Stimulated activated CD8-positive, alpha-beta memory T cell treated with anti-CD3 and anti-CD28 coated beads, Interleukin-4, amount 100 ng/mL, for 4 hours (primary cell): ENCODE results near the gene TBC1D16.

Experiments
- DNase-seq, 2 donors: peaks; one replicate each; pipeline ENCODE4 v3.0.0-alpha.2; 2020; ENCODE audit warnings: low read depth in 2 of 2, low spot score in 1 of 2

The TBC1D16 gene

DNA sequence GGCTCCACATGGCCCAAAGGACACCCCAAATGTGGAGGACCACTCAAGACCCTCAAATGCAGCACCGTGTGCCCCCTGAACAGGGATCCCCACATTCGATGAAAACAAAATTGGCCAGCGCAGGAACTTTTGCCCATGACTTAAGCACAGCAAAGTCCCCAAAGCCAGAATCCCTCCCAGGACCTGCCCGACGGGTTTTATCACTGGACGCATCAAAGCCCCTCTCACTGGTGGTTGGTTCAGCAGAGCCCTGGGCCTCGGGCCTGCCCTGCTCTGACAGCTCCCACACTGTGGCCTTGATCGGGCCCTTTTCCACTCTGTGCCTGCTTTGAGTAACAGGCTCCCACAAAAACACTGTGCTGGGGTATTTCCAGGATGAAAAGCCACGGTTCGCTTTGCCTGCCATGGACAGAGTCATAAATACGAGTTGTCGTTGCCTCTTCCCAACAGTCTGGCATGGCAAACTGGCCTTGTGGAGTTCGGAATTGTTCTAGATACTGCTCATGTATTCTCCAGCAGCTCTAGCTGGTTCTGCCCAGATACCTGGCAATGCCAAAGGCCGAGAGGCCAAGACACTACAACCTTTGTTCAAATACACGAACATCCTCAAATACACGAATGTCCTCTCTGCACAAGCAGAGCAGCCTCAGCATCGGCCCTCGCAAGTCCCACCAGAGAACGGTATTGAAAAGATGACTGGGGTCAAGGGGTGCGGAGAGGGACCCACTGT is 46.4 kb downstream of the TBC1D16 start:
- DNase-seq: no peak

DNA sequence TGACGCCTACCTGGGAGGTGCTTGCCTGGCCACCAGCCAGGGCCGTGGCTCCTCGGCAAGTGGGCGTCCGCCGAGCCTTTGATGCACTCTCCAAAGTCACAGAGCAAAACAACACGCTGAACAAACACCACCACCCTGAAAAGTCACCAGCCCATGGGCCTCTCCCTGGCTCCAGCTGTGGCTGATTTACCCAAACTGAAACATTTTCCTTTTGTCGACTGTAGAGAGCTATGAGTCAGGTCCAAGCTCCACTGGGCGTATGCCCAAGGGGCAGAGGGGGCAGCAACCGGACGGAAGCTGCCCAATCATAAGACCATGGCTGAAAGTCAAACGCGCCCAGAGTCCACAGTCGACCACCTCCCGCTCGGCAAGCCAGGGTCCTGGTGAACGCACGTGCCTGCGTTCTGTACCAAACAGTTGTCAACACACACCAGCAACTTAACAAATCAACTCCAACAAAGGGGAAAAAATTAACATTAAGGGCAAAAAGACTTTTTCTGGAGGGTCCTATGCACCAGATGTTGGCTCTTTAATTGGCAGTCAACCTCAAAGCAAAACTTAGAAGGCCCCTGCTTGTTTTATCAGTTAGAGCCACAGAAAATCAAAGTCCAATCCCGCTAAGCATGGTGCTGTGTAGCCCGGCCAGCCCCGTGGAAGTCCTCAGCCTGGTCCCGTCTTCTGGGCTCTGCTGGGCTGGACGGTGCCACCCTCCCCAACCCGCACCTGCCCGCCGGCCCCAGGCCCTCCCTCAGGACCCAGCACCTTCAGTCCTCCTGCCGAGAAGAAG is 47.3 kb downstream of the TBC1D16 start:
- no peak for DNase-seq

DNA sequence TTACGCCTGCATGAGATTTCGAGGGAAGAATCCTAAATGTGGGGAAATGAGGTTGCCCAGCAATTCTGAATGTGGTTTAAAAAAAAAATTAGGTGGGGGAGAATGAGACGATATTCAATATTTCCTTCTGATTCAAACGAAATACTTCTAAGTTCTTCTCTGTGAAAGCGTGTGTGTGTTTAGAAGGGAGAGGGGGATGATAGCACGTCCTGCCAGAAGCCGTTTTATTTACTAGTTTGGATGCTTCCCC is 47.8 kb downstream of the TBC1D16 start:
- DNase-seq: no peak

DNA sequence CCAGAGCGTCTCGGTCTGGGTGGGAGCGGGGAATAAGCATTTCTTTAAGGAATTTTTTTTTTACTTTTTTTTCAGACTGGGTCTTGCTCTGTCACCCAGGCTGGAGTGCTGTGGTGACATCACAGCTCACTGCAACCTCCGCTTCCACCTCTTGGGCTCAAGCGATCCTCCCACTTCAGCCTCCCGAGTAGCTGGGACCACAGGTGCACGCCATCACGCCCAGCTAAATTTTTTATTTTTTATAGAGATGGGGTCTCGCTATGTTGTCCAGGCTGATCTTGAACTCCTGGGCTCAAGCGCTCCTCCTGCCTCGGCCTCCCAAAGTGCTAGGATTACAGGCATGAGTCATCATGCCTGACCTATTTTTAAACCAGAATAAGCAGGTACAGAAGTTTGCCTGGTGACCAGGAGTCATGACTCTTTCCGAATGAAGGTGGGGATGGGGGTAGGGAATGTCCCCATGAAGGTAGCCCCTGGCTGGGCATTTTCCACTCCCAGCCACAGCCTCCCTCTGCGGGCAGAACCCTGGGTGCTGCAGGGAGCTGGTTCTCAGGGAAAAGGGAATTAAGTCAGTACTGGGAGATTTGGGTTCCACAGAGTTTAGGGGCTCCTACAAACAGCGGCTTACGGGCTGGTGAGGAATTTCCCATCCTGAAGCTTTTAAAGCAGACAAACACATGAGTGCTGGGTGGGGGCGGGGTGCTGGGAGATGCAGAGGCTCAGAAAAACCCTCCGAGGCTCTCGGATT is 48.3 kb downstream of the TBC1D16 start:
- DNase-seq: no peak

DNA sequence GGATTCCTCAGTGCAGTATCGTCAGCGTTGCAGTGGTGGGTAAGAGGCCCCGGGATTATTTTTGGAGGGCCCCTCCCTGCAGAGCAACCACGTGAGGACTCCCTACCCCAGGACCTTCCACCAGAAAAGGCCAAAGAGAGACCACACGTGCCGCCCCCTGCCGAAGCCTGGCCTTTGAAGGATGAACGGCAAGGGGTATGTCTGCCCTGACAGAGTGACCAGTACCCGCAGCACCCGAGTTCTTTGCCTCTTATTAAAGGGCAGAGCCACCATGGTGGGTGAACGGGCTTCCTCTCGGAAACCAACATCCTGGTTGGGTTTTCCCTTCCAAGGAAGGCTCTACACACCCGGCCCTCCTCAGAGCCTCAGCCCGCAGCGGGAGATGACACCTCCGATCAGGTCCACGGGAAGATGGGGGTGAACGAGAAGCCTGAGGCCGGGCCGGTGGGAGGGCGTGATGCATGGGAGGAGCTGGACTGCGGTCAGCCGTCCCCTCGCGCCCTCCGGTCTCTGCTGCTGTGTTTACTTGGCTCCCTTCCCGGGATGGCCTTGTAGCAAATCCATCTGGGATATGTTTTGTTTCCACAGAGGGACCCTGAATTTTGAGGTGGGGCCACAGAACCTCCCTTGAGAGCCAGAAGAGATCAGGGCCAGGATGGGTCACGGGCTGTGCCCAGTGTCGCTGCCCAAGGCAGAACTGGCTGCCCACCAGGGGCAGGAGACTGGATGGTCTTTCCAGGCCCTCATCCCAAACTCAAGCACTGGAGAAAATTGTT is 49.1 kb downstream of the TBC1D16 start:
- DNase-seq: no peak

DNA sequence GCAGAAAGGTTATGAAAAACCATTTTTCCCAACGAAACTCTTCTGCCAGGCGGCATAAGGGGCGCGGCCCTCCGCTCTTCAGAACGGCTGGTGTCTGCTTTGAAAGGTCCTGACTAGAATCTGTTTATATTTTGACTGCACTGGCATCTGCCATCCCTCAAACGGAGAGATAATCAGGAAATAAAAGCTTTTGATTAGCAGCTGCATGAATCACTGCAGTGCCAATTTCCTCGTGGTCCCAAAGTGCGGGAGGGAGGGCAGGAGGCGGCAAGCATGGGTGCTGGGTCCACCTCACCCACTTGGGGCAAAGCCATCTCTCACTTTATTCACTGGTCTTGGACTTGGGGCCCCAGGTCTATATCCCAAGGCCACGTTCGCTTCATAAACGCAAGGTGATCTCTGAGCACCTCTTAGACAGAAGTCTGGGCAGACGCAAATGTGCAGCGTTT is 49.7 kb downstream of the TBC1D16 start:
- DNase-seq: no peak

DNA sequence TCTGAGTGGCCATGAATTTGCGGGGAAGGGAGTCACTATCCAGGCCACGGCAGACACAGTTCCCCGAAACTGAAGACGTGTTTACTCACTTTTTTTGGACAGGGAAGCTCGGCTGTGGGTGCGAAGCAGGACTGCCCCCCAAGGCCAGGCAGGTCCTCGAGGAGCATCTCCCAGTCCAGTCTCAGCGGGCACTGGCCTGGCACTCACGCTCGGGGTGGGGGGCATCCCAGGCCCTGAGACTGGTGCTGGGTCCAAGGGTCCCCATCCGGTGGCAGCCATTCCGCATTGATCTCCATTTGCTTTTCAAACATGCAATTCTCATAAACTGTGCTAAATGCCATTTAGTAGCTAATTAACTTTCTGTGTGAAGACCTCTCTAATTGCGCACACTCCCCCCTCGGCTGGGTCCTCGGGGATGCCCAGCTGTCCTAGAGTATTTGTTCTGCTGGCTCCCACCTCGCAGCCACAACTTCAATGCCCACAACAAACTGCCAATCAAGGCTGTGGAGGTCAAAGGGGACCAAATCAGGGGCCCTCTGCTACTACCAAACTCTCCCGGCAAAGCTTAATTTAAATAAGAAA is 50.2 kb downstream of the TBC1D16 start:
- no peak for DNase-seq

DNA sequence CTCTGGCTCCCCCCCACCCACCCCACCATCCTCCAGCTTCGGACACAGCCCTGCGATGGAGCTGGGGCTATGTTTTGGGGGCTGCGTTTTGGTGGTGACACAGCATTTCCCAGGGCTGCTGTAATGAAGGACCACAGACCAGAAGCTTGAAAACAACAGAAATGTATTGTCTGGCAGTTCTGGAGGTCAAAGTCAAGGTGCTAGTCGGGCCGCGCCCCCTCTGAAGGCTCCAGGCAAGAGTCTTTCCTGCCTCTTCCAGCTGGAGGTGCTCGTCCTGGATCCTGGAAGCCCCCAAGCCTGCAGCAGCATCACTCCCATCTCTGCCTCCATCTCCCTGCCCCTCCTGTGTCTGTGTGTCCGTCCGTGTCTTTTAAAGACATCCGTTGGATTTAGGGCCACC is 50.8 kb downstream of the TBC1D16 start:
- no peak for DNase-seq

DNA sequence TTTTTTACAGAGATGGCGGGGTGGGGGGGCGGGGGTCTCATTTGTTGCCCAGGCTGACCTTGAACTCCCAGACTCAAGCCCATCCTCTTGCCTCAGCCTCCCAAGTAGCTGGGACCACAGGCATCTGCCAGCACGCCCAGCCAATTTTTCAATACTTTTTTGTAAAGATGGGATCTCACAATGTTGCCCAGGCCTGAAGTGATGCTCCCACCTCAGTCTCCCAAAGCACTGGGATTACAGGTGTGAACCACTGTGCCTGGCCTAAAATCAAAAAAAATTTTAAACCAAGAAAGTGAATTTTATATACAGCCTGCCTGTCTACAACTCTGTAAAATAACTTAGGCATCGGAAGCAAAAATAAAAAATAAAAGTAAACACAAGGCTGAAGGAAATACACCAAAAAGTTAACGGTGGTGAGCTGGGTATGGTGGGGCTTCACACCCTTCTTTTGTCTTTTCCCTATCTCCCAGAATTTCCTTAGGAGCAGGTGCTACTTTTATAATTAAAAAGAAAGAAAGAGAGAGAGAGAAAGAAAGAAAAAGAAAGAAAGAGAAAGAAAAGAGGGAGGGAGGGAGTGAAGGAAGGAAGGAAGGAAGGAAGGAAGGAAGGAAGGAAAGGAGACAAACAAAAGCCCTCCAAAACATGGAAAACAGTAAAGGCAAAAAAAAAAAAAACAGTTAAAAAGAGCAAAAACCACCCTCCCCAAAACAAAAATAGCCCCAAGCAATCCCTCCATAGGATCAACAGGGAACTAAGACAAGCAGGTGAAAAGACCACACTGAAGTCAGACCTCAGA is 51.4 kb downstream of the TBC1D16 start:
- no peak for DNase-seq

DNA sequence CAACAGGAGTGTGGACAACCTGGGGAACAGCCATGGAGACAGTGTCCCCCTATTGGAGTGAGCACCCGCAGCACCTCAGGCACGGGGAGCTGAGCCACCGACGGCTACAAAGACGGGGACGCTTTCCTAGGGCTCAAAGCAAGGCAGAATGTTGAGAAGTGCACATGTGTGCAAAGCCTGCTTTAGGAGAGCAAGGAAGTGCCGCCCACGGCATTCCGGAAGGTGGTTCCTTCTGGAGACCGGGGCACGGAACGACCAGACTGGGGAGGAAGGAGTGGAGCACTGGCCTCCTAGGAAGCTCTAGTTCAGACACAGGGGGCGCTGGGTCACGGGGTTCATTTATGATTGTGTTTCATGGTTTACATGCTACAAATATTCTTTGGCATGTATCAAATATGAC is 52.2 kb downstream of the TBC1D16 start:
- DNase-seq: no peak

DNA sequence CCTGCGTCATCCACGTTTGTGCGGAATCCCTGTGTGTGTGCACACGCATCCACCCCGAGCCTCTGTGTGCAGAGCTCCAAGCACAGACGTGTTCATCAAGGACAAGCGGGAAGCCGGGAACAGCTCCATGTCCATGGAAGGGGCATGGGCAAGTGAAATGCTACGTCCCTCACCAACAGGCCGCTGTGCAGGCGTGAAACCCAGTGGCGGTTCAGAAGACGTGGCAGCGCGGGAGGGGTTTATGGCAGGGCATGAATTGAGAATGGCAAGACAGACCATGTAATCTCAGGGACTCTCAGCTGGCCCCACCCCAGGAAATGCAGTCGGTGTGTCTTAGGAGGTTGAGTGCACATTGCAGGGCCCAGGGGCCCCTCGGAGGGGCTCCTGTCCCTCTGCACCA is 52.7 kb downstream of the TBC1D16 start:
- DNase-seq: no peak

DNA sequence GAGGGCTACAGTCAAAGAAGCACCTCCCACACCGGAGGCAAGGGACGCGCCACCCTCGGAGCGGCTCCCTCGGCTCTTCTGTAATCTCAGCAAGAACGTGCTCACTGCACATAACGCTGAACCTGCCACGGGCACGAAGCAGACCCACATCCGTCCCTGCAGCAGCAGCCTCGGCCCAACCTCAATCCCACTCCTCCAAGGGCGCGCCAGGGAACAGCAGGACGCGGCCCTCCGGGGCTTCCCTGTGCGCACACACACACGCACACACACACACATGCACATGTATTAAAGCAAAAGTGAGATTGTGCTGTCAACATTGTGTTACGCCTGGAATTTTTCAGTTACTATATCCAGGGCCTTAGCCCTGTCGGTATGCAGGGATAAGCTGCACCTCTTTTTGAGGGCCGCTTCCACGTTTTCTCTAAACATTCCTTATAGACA is 54.0 kb downstream of the TBC1D16 start:
- no peak for DNase-seq

DNA sequence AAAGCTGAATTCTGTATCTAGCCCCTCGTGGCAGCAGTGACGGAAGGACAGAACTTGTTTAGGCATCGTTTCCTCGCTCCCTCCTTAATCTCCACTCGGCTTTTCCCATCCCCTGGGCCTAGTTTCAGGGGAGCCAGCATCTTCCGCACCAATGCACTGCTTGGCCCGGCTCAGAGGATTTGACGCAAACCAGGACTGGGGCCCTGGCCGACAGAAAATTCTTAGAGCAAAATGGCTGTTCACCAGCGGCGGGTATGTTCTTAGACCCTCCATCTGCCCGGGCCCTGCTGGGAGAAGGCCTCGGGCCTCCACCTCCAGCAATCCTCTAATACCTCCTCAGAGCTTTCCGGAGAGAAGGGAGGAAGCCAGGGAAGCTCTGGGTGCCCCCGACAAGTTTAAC is 54.6 kb downstream of the TBC1D16 start:
- no peak for DNase-seq

DNA sequence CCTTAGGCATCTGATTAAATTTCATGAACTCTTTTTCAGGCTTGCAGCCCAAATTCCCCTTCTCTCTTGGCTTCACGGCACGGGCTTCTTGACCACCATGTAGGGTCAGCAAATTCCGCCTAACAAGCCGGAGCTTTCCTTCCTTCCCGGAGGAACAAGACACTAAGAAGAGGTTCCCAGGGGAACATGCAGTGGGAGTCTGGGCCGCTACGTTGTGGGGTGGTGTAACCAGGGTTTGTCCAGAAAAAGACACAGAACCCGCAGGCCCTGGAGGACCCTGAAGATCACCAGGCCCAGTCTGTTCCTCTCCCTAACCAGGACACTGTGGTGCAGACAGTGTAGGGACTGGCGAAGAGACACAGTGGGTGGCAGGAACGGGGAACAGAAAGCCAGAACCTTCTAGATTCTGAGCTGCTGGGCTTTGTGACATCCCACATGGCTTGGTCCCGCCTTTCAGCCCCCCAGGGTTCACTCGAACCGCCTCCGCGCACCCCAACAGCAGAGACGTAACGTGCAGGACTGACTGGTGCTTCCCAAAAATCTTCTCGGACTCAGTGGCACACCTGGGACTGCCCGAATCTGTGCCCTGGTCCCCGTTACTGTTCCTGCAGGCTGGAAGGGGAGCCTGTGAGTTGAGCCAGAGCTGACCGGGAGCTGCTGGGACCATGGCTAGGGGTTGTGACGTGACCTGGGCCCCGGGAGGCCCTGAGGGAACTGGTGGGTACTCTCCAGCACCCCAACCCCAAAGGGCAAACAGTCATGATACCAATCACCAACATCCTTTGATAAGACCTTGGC is 55.2 kb downstream of the TBC1D16 start:
- no peak for DNase-seq

DNA sequence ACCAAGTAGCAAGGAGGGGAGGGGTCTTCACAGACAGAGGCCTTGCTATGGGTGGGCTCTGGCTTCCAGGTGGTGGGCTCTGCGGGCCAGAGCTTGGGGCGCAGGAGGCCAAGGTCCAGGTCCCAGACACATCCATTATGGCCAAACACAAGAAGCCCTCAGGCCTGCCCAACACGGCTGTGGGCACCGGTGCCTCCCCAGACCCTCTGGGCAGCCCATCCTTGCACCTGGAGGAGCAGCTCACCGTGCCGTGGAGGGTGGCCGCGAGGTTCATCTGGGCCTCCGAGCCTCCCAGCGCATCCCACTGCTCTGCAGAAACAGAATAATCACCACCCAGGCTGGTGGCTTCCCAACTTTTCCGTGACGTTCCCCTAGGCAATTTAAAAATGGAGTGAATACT is 55.9 kb downstream of the TBC1D16 start:
- no peak for DNase-seq

DNA sequence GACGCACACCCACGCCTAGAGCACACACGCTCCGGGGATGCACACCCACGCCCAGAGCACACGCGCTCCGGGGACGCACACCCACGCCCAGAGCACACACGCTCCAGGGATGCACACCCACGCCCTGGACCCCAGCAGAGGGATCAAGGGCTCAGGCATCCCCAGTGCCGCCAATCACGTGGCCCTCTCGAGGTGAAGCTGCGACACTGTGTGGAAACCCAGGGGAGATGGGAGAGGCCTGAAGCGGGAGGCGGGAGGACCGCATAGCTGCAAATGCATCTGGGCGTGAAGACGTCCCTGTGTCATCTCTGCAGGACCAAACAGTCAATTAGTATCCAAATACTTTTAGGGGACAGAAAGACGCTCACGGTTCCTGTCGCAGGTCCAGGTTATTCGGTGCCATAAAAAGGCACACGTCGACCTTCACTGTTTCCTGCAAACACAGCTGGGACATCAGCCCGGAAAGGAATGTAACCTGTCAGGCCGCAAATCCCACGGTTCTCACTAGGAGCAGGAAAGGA is 56.4 kb downstream of the TBC1D16 start:
- no peak for DNase-seq

DNA sequence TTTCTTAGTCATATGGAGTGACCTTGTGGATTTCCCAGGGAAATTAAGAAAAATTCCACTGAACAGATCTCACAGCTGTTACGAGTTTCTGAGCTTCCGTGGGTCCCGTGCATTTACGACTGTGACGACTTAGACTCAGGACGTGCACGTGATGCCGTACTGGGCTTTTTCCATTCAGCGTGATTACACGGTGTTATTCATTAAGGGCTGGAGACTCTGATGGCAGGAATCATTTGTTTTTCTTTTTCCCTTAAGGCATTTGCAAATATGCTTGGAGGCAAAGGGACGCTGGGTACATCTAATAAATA is 57.2 kb downstream of the TBC1D16 start:
- DNase-seq: no peak

DNA sequence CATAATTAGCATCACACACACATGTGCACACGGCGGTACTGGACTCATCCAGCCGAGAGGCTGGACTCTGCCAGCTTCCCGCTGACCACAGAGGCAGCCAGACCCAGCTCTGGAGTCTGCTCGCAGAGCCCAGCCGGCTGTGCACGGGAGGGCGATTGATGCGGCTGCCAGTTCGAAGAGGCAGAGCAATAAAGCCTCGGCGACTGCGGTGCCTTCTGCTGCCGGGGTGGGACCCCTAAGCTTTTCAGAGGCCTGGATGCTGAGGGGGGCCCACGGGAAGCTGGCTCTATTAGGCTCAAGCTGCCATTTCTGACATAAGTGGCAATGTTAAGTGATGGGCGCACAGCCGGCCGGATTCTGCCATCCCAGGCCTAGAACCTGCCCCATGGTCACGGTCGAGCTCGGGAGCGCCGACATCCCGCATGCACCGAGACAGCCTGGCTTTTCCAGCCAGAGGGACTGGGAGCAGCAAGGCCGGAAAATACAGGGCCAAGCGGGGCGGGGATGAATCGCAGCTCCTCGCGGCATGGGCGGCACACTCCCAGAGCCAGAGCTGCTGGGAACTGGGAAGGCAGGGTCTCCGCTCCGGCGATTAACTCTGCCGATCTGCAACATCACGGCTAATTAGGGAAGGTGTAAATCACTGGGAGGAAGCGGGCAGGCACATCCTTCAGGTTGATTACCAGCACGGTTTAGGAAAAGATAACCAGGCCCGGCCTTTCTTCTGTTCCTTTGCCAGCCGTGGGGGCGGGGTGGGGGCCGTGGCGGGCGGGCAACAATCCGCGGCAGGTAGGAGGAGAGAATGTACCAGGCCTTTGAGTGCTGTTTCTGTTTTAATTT is 57.7 kb downstream of the TBC1D16 start:
- no peak for DNase-seq
